ENCODE results near the gene ZDHHC16. TPM values are rescaled to one million over a fixed set of nuclear protein-coding genes. Genes with fewer than 3 reads are reported as not detected.

Gene ZDHHC16
- total RNA-seq, 1 experiment from 2014 or later, result 64.5 TPM

GRCh38 chr10:97450828-97451227 is 4.9 kb downstream of the ZDHHC16 start:
- BruUV-seq (replicated peaks), result no TSS peak
- Histone ChIP-seq H3K4me1 (ENCODE audit: control insufficient read depth, insufficient read depth, low read length) (peaks cover 13% of the 10 kb centered on the region), H3K27me3 (ENCODE audit: control insufficient read depth, insufficient read depth, low read length) (no peaks in the 10 kb centered on the region), H3K36me3 (ENCODE audit: control insufficient read depth, insufficient read depth, low read length) (peaks cover 5% of the 10 kb centered on the region; the same call in 1 of the 2 replicates), H3K27ac (ENCODE audit: low read length) (no peak overlapping the region), H3K9me3 (ENCODE audit: control insufficient read depth, insufficient read depth, low read depth, low read length) (no peaks in the 10 kb centered on the region), H3K4me3 (ENCODE audit: low read depth in 2 of 2, low read length in 2 of 2) (no peak overlapping the region)
- CTCF ChIA-PET, result no interaction called here
- POLR2A ChIA-PET, result interaction anchor here (0.5 kb wide), 1 partner anchor 275 kb away, joined by 3 read pairs; no protein-coding TSS in a partner anchor
- ATAC-seq (no peak), DNase-seq (ENCODE audit: low read depth, low spot score) (no peak)
- in situ Hi-C loops (cut with HindIII; ENCODE audit: low pct_unique_long_range_greater_than_20kb, low sequenced_read_pairs), result no loop called here
- no peak for TF ChIP-seq POLR2AphosphoS5 (IDR thresholded peaks at IDR 0.05; ENCODE audit: low read depth, low read length)
- TF ChIP-seq, protein P1, sequence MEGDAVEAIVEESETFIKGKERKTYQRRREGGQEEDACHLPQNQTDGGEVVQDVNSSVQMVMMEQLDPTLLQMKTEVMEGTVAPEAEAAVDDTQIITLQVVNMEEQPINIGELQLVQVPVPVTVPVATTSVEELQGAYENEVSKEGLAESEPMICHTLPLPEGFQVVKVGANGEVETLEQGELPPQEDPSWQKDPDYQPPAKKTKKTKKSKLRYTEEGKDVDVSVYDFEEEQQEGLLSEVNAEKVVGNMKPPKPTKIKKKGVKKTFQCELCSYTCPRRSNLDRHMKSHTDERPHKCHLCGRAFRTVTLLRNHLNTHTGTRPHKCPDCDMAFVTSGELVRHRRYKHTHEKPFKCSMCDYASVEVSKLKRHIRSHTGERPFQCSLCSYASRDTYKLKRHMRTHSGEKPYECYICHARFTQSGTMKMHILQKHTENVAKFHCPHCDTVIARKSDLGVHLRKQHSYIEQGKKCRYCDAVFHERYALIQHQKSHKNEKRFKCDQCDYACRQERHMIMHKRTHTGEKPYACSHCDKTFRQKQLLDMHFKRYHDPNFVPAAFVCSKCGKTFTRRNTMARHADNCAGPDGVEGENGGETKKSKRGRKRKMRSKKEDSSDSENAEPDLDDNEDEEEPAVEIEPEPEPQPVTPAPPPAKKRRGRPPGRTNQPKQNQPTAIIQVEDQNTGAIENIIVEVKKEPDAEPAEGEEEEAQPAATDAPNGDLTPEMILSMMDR (IDR thresholded peaks at IDR 0.05), result no peak
- TF ChIP-seq TCF7L2 (IDR thresholded peaks at IDR 0.05; ENCODE audit: low read depth, low read length), result no peak
- TF ChIP-seq SIN3A (IDR thresholded peaks at IDR 0.05; ENCODE audit: borderline replicate concordance, insufficient read depth, low read depth, low read length), result no peak
- TF ChIP-seq, protein P2, sequence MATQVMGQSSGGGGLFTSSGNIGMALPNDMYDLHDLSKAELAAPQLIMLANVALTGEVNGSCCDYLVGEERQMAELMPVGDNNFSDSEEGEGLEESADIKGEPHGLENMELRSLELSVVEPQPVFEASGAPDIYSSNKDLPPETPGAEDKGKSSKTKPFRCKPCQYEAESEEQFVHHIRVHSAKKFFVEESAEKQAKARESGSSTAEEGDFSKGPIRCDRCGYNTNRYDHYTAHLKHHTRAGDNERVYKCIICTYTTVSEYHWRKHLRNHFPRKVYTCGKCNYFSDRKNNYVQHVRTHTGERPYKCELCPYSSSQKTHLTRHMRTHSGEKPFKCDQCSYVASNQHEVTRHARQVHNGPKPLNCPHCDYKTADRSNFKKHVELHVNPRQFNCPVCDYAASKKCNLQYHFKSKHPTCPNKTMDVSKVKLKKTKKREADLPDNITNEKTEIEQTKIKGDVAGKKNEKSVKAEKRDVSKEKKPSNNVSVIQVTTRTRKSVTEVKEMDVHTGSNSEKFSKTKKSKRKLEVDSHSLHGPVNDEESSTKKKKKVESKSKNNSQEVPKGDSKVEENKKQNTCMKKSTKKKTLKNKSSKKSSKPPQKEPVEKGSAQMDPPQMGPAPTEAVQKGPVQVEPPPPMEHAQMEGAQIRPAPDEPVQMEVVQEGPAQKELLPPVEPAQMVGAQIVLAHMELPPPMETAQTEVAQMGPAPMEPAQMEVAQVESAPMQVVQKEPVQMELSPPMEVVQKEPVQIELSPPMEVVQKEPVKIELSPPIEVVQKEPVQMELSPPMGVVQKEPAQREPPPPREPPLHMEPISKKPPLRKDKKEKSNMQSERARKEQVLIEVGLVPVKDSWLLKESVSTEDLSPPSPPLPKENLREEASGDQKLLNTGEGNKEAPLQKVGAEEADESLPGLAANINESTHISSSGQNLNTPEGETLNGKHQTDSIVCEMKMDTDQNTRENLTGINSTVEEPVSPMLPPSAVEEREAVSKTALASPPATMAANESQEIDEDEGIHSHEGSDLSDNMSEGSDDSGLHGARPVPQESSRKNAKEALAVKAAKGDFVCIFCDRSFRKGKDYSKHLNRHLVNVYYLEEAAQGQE (IDR thresholded peaks at IDR 0.05; ENCODE audit: insufficient read depth in 1 of 2, low read depth in 2 of 2, low read length in 1 of 2), result no peak
- intact Hi-C loops (cut with micrococcal nuclease; ENCODE audit: unreplicated experiment), result no loop called here

- no TSS peak for BruUV-seq (replicated peaks)
- ChIA-PET POLR2A (no interaction called here), CTCF (no interaction called here)
- Histone ChIP-seq H3K36me3 (ENCODE audit: control insufficient read depth, insufficient read depth, low read length) (peaks cover 5% of the 10 kb centered on the region; the same call in 1 of the 2 replicates), H3K4me1 (ENCODE audit: control insufficient read depth, insufficient read depth, low read length) (peaks cover 13% of the 10 kb centered on the region), H3K4me3 (ENCODE audit: low read depth in 2 of 2, low read length in 2 of 2) (no peak overlapping the region), H3K27ac (ENCODE audit: low read length) (no peak overlapping the region), H3K9me3 (ENCODE audit: control insufficient read depth, insufficient read depth, low read depth, low read length) (no peaks in the 10 kb centered on the region), H3K27me3 (ENCODE audit: control insufficient read depth, insufficient read depth, low read length) (no peaks in the 10 kb centered on the region)
- TF ChIP-seq SIN3A (IDR thresholded peaks at IDR 0.05; ENCODE audit: borderline replicate concordance, insufficient read depth, low read depth, low read length) (no peak), POLR2AphosphoS5 (IDR thresholded peaks at IDR 0.05; ENCODE audit: low read depth, low read length) (no peak), TCF7L2 (IDR thresholded peaks at IDR 0.05; ENCODE audit: low read depth, low read length) (no peak)
- TF ChIP-seq, protein P1 (IDR thresholded peaks at IDR 0.05), result no peak
- TF ChIP-seq, protein P2 (IDR thresholded peaks at IDR 0.05; ENCODE audit: insufficient read depth in 1 of 2, low read depth in 2 of 2, low read length in 1 of 2), result no peak
- no peak for ATAC-seq
- in situ Hi-C loops (cut with HindIII; ENCODE audit: low pct_unique_long_range_greater_than_20kb, low sequenced_read_pairs) (no loop called here), intact Hi-C loops (cut with micrococcal nuclease; ENCODE audit: unreplicated experiment) (no loop called here)
- no peak for DNase-seq (ENCODE audit: low read depth, low spot score)
Measured at GRCh38 chr10:97451605-97452004, 5.6 kb downstream of the ZDHHC16 start.
